Nephron progenitor cell (in vitro differentiated cells): ENCODE measurements around the gene SBSN.

Experiments used
- DNase-seq: peaks from one replicate; pipeline ENCODE4 v3.0.0; 2021
- H3K27ac Mint-ChIP-seq: 2 replicates; pipeline ENCODE4 v1.8.0; 2021; ENCODE audit warnings: mild to moderate bottlenecking, moderate library complexity, mixed read lengths
- H3K27me3 Mint-ChIP-seq: 2 replicates; pipeline ENCODE4 v1.8.0; 2021; ENCODE audit warnings: mild to moderate bottlenecking, low read depth, mixed read lengths; ENCODE audit not compliant: poor library complexity
- H3K36me3 Mint-ChIP-seq: 2 replicates; pipeline ENCODE4 v1.8.0; 2021; ENCODE audit warnings: low read depth, mixed read lengths
- H3K4me1 Mint-ChIP-seq: 2 replicates; pipeline ENCODE4 v1.8.0; 2021; ENCODE audit warnings: mixed read lengths
- H3K4me3 Mint-ChIP-seq: 2 replicates; pipeline ENCODE4 v1.8.0; 2021; ENCODE audit warnings: mild to moderate bottlenecking, moderate library complexity, mixed read lengths
- H3K9me3 Mint-ChIP-seq: 2 replicates; pipeline ENCODE4 v1.8.0; 2021; ENCODE audit warnings: mild to moderate bottlenecking, moderate library complexity, mixed read lengths
- CTCF ChIP-seq: fragments of 200-600 bp; sonication (generic); IDR thresholded peaks from 2 replicates; pipeline ENCODE4 v1.5.0; 2021; ENCODE audit warnings: antibody characterized with exemption

SBSN gene

GRCh38 chr19:35563207-35563829, 35.2 kb upstream of the SBSN start, which contains the start of gene ATP4A:
TSS of gene ATP4A (minus strand) at chr19:35563658. CDS start at chr19:35563629, 29 bp downstream.
- Mint-ChIP-seq H3K4me1 (peaks cover 7% of the 10 kb centered on the region), H3K4me3 (no peak within 1 kb of the TSS), H3K9me3 (no peaks in the 10 kb centered on the region), H3K27ac (no peak within 1 kb of the TSS), H3K27me3 (peaks cover 74% of the 10 kb centered on the region), H3K36me3 (no peaks in the 10 kb centered on the region)
- no peak for TF ChIP-seq CTCF
- no peak for DNase-seq

GRCh38 chr19:35562776-35563175, 34.7 kb upstream of the SBSN start:
- Mint-ChIP-seq H3K9me3 (no peaks in the 10 kb centered on the region), H3K27ac (no peak overlapping the region), H3K27me3 (peaks cover 77% of the 10 kb centered on the region), H3K4me3 (no peak overlapping the region), H3K36me3 (no peaks in the 10 kb centered on the region), H3K4me1 (peaks cover 7% of the 10 kb centered on the region)
- no peak for DNase-seq
- no peak for TF ChIP-seq CTCF

GRCh38 chr19:35562336-35562735, 34.2 kb upstream of the SBSN start:
- no peak overlapping the region for H3K27ac Mint-ChIP-seq
- H3K36me3 Mint-ChIP-seq: no peaks in the 10 kb centered on the region
- no peak for DNase-seq
- peaks cover 8% of the 10 kb centered on the region for H3K4me1 Mint-ChIP-seq
- no peak for TF ChIP-seq CTCF
- no peak overlapping the region for H3K4me3 Mint-ChIP-seq
- no peaks in the 10 kb centered on the region for H3K9me3 Mint-ChIP-seq
- H3K27me3 Mint-ChIP-seq: peaks cover 80% of the 10 kb centered on the region

- DNase-seq: no peak
- no peak overlapping the region for H3K27ac Mint-ChIP-seq
- no peak for TF ChIP-seq CTCF
- no peak overlapping the region for H3K4me3 Mint-ChIP-seq
- peaks cover 12% of the 10 kb centered on the region for H3K4me1 Mint-ChIP-seq
- H3K27me3 Mint-ChIP-seq: peaks cover 80% of the 10 kb centered on the region
- no peaks in the 10 kb centered on the region for H3K36me3 Mint-ChIP-seq
- no peaks in the 10 kb centered on the region for H3K9me3 Mint-ChIP-seq
These were observed 33.3 kb upstream of the SBSN start for GRCh38 chr19:35561436-35561835.

- TF ChIP-seq CTCF: no peak
- DNase-seq: no peak
- Mint-ChIP-seq H3K4me1 (peaks cover 18% of the 10 kb centered on the region), H3K27ac (no peak overlapping the region), H3K9me3 (peaks cover 4% of the 10 kb centered on the region), H3K4me3 (no peak overlapping the region), H3K27me3 (peaks cover 86% of the 10 kb centered on the region), H3K36me3 (no peaks in the 10 kb centered on the region)
These were observed 32.6 kb upstream of the SBSN start for GRCh38 chr19:35560677-35561076.

GRCh38 chr19:35560271-35560670, 32.2 kb upstream of the SBSN start:
- TF ChIP-seq CTCF: no peak
- Mint-ChIP-seq H3K27ac (no peak overlapping the region), H3K9me3 (peaks cover 4% of the 10 kb centered on the region), H3K36me3 (no peaks in the 10 kb centered on the region), H3K4me1 (peaks cover 21% of the 10 kb centered on the region), H3K27me3 (peaks cover 86% of the 10 kb centered on the region), H3K4me3 (no peak overlapping the region)
- DNase-seq: no peak
